Bronchial smooth muscle cell (primary cell): Measurements from ENCODE around the gene METTL16. TPM values are rescaled to one million over a fixed set of nuclear protein-coding genes. Genes with fewer than 3 reads are reported as not detected.

ENCODE experiments used
- total RNA-seq: library from RNA; depleted of rRNA; stranded (reverse); fragments of >200 nt; gene quantifications from 2 replicates; pipeline ENCODE4 v1.2.1, GENCODE V29; 2014

The METTL16 gene
- 8.6 and 10.4 TPM in 2 replicates for total RNA-seq

DNA sequence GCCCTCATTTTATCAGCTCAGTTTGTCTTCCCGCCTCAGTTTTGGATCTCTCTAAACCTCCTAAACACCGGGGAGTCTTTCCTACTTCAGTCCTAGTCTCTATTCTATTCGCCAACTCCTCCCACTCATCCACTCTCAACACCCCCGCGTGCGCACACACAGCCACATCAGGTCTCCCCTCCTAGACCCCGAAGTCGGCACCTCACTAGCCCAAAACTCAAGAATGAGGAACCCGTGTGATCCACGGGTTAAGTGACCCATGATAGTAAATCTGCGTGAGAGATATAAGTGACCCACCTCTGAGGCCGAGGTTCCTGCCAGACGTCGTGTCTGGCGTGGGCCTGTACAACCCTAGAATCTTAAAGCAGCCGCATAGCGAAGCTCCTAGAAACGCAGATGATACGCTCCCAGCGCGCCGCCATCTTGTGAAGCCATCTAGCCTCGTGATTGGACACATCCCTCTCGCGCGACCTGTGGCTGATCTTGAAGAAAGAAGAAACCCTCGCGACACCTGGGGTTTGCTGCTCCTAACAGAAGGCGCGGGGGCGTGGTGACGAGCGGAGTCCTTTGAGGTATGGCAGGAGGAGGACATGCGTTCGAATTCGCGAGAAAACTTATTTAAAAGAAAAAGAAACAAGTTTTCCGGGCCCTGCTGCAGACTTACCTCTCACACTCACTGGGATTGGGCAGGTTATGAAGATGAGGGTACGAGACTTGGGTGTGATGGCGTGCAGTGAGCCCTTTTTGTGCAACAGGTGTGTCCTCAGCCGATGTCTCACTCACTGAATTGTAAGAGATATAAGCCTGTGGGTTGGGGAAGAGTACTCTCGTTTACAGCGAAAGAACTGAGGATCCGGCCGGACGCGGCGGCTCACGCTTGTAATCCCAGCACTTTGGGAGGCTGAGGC is at the start of gene METTL16:
METTL16 (minus strand) TSS at position 427 of the 908 bp plus-strand sequence. CDS start 9,557 bp downstream, outside the sequence.

GRCh38 chr17:2400877-2401425 is 110.7 kb downstream of the METTL16 start, which contains the start of gene MNT:
TSS of gene MNT (minus strand) at chr17:2401060. CDS start at chr17:2400712, 348 bp downstream.

Other genes starting within 250 kb of the METTL16 start
- 32.0 and 33.2 TPM in 2 replicates for gene SMG6, start 208.1 kb downstream of the METTL16 start, total RNA-seq
- 18.0 and 18.7 TPM in 2 replicates for gene SRR, start 207.9 kb downstream of the METTL16 start, total RNA-seq
- 32.5 and 39.8 TPM in 2 replicates for gene TSR1, start 175.4 kb downstream of the METTL16 start, total RNA-seq
- gene SGSM2, start 174.4 kb downstream of the METTL16 start, total RNA-seq, result 34.7 and 51.5 TPM in 2 replicates
- gene MNT, start 110.8 kb downstream of the METTL16 start, total RNA-seq, result 7.4 and 11.8 TPM in 2 replicates
- 90.5 and 129 TPM in 2 replicates for gene PAFAH1B1, start 81.8 kb upstream of the METTL16 start, total RNA-seq
- gene CLUH, start 199.9 kb upstream of the METTL16 start, total RNA-seq, result 24.8 and 26.2 TPM in 2 replicates
- gene CCDC92B, start 237.8 kb upstream of the METTL16 start, total RNA-seq, result under 0.01 TPM in 1 of 2 replicates, not detected in the other